CD14-positive monocyte (primary cell): ENCODE results near the gene NOP14. TPM values are rescaled to one million over a fixed set of nuclear protein-coding genes. Genes with fewer than 3 reads are reported as not detected.

Experiments
- DNase-seq, 3 donors: peaks; one replicate each; pipeline ENCODE4 v3.0.0-alpha.2; 2011 to 2022
- H2AFZ ChIP-seq: 2 replicates; pipeline ENCODE4 v1.6.0; 2012; ENCODE audit warnings: mild to moderate bottlenecking, low read depth, low read length, inconsistent platforms; ENCODE audit not compliant: insufficient read depth, poor library complexity, severe bottlenecking
- H3K27ac ChIP-seq, 2 donors: 1 replicate in 1 of 2; 2 replicates in 1 of 2; pipeline ENCODE4 v1.5.1; 2012 to 2013; ENCODE audit warnings: low read length in 2 of 2, control low read depth in 1 of 2, inconsistent platforms in 1 of 2, low read depth in 1 of 2, mild to moderate bottlenecking in 1 of 2
- H3K27me3 ChIP-seq, 2 donors: one replicate each; pipeline versions ENCODE4 v1.6.0 to v1.6.1; 2011 to 2013; ENCODE audit warnings: low read length in 2 of 2; ENCODE audit not compliant: control insufficient read depth in 2 of 2, insufficient read depth in 2 of 2
- H3K36me3 ChIP-seq, 2 donors: replicated peaks in 1 of 2; 1 replicate in 1 of 2; 2 replicates in 1 of 2; pipeline versions ENCODE4 v1.5.1 to v1.6.1; 2012 to 2013; ENCODE audit warnings: low read length in 2 of 2, control low read depth in 1 of 2, inconsistent platforms in 1 of 2, mild to moderate bottlenecking in 1 of 2; ENCODE audit not compliant: insufficient read depth in 2 of 2, control insufficient read depth in 1 of 2
- H3K4me1 ChIP-seq, 2 donors: 1 replicate in 1 of 2; 2 replicates in 1 of 2; pipeline versions ENCODE4 v1.5.1 to v1.6.1; 2012 to 2013; ENCODE audit warnings: low read length in 2 of 2, control low read depth in 1 of 2, inconsistent platforms in 1 of 2, mild to moderate bottlenecking in 1 of 2, moderate library complexity in 1 of 2; ENCODE audit not compliant: insufficient read depth in 2 of 2, control insufficient read depth in 1 of 2
- H3K4me2 ChIP-seq: replicated peaks from 2 replicates; pipeline ENCODE3; 2012; ENCODE audit warnings: low read length, moderate library complexity, mild to moderate bottlenecking; ENCODE audit not compliant: poor library complexity, severe bottlenecking; ENCODE audit errors: extremely low read depth
- H3K4me3 ChIP-seq, 3 experiments: fragments of 200-600 bp in 1 of 3; sonication (generic) in 1 of 3; replicated peaks in 1 of 3; 1 replicate in 2 of 3; 2 replicates in 1 of 3; pipeline ENCODE4 v1.5.1; 2011 to 2013; ENCODE audit warnings: low read length in 3 of 3, mild to moderate bottlenecking in 3 of 3, control low read depth in 2 of 3, low read depth in 2 of 3, inconsistent platforms in 1 of 3, moderate library complexity in 1 of 3
- H3K79me2 ChIP-seq: 2 replicates; pipeline ENCODE4 v1.6.0; 2012; ENCODE audit warnings: mild to moderate bottlenecking, control low read depth, inconsistent platforms, low read length, moderate library complexity; ENCODE audit not compliant: insufficient read depth
- H3K9ac ChIP-seq: 2 replicates; pipeline ENCODE4 v1.6.0; 2017; ENCODE audit warnings: low read length, mild to moderate bottlenecking; ENCODE audit not compliant: insufficient read depth, poor library complexity, severe bottlenecking
- H3K9me3 ChIP-seq, 2 donors: replicated peaks in 1 of 2; 1 replicate in 1 of 2; 2 replicates in 1 of 2; pipeline versions ENCODE4 v1.5.1 to v1.6.1; 2012 to 2013; ENCODE audit warnings: low read length in 2 of 2, control low read depth in 1 of 2; ENCODE audit not compliant: control insufficient read depth in 1 of 2, insufficient read depth in 1 of 2
- H4K20me1 ChIP-seq: 2 replicates; pipeline ENCODE4 v1.6.0; 2012; ENCODE audit warnings: mild to moderate bottlenecking, low read length, control low read depth, moderate library complexity; ENCODE audit not compliant: insufficient read depth
- H3K27ac Mint-ChIP-seq, 7 donors: one replicate each; pipeline ENCODE4 v1.8.0; 2020; ENCODE audit warnings: mild to moderate bottlenecking in 7 of 7, mixed read lengths in 7 of 7, moderate library complexity in 6 of 7, inconsistent platforms in 2 of 7
- H3K27me3 Mint-ChIP-seq, 3 donors: one replicate each; pipeline ENCODE4 v1.8.0; 2021 to 2022; ENCODE audit warnings: low read depth in 3 of 3, mild to moderate bottlenecking in 3 of 3, mixed read lengths in 3 of 3, moderate library complexity in 3 of 3, inconsistent platforms in 1 of 3
- H3K36me3 Mint-ChIP-seq, 2 donors: one replicate each; pipeline ENCODE4 v1.8.0; 2020; ENCODE audit warnings: mixed read lengths in 2 of 2, inconsistent platforms in 1 of 2, mild to moderate bottlenecking in 1 of 2
- H3K4me1 Mint-ChIP-seq: one replicate; pipeline ENCODE4 v1.8.0; 2020; ENCODE audit warnings: mild to moderate bottlenecking, mixed read lengths
- H3K4me3 Mint-ChIP-seq, 2 donors: one replicate each; pipeline ENCODE4 v1.8.0; 2020; ENCODE audit warnings: mild to moderate bottlenecking in 2 of 2, mixed read lengths in 2 of 2, moderate library complexity in 1 of 2
- H3K9me3 Mint-ChIP-seq, 7 donors: one replicate each; pipeline ENCODE4 v1.8.0; 2020 to 2022; ENCODE audit warnings: mixed read lengths in 7 of 7, mild to moderate bottlenecking in 6 of 7, moderate library complexity in 6 of 7, inconsistent platforms in 2 of 7
- CTCF ChIP-seq: fragments of 200-600 bp; IDR thresholded peaks from one replicate; pipeline ENCODE4 v1.8.0; 2022; ENCODE audit warnings: antibody characterized with exemption, mild to moderate bottlenecking
- WGBS: methylation state at CpG from one replicate; pipeline ENCODE4 v1.1.5; 2013; ENCODE audit warnings: missing lambda C conversion rate; ENCODE audit not compliant: insufficient coverage; 5-methylcytosine and 5-hydroxymethylcytosine counted together
- intact Hi-C, 2 donors: fragments of 100-400 bp; cut with micrococcal nuclease; formaldehyde crosslinking; loops; one replicate each; pipeline versions ENCODE4 v1.15.0 to v1.15.1; 2023
- polyA plus RNA-seq, 3 donors: library from polyadenylated mRNA; depleted of rRNA in 1 of 3; unstranded in 2 of 3; stranded (reverse) in 1 of 3; fragments of 300-500 nt in 2 of 3; fragments of >200 nt in 1 of 3; fragmentation: Illumina TruSeq in 2 of 3; gene quantifications; 1 replicate in 2 of 3; 2 replicates in 1 of 3; pipeline ENCODE4 v1.2.3, GENCODE V29; 2012 to 2021

NOP14 gene
- polyA plus RNA-seq, 3 donors = 3.9 to 6.2 (median 4.3) TPM

GRCh38 chr4:2940267-2941137 lies 22.7 kb downstream of the NOP14 start:
- Mint-ChIP-seq H3K36me3 (peaks cover 69 to 88% of the 10 kb centered on the region in 2 donors), H3K27me3 (no peaks in the 10 kb centered on the region), H3K27ac (peak overlapping the region in 4 of 7 donors; percentile 21 to 73 (median 68)), H3K4me3 (no peak overlapping the region), H3K9me3 (no peaks in the 10 kb centered on the region), H3K4me1 (peaks cover 16% of the 10 kb centered on the region)
- no peak for DNase-seq
- WGBS = 96% methylated on average over 24 of the region's 29 CpGs
- Histone ChIP-seq H3K79me2 (peaks cover 18% of the 10 kb centered on the region), H4K20me1 (peaks cover 27% of the 10 kb centered on the region), H3K4me2 (no peak overlapping the region), H3K27me3 (no peaks in the 10 kb centered on the region), H3K36me3 (peaks cover 77 to 89% of the 10 kb centered on the region in 2 donors), H3K27ac (no peak overlapping the region), H3K9me3 (no peaks in the 10 kb centered on the region), H3K9ac (no peak overlapping the region), H3K4me1 (peaks cover 7 to 9% of the 10 kb centered on the region in 2 donors), H2AFZ (no peak overlapping the region), H3K4me3 (no peak overlapping the region)
- intact Hi-C loops = no loop called here
- no peak for TF ChIP-seq CTCF

GRCh38 chr4:2939383-2940243 lies 23.6 kb downstream of the NOP14 start:
- Histone ChIP-seq H3K36me3 (peaks cover 69 to 80% of the 10 kb centered on the region in 2 donors), H2AFZ (no peak overlapping the region), H3K9me3 (no peaks in the 10 kb centered on the region), H3K4me3 (no peak overlapping the region), H4K20me1 (peaks cover 32% of the 10 kb centered on the region), H3K4me2 (no peak overlapping the region), H3K9ac (no peak overlapping the region), H3K27ac (no peak overlapping the region), H3K79me2 (peaks cover 25% of the 10 kb centered on the region), H3K27me3 (no peaks in the 10 kb centered on the region), H3K4me1 (peaks cover 12 to 14% of the 10 kb centered on the region in 2 donors)
- no peak for TF ChIP-seq CTCF
- intact Hi-C loops = loop anchor here (10.0 kb wide), 1 partner anchor 95 kb away; the partner anchor contains the start of gene ADD1 (in 2 of the 2)
- Mint-ChIP-seq H3K27ac (peak overlapping the region in 3 of 7 donors; percentile 2 to 67 (median 41)), H3K36me3 (peaks cover 61 to 79% of the 10 kb centered on the region in 2 donors), H3K4me3 (no peak overlapping the region), H3K9me3 (no peaks in the 10 kb centered on the region), H3K4me1 (peaks cover 19% of the 10 kb centered on the region), H3K27me3 (no peaks in the 10 kb centered on the region)
- DNase-seq = no peak
- 93% methylated on average over 25 of the region's 30 CpGs for WGBS
